BJ (cell line): ENCODE results near the gene KRT36. TPM values are rescaled to one million over a fixed set of nuclear protein-coding genes. Genes with fewer than 3 reads are reported as not detected.

Source experiments
- CTCF ChIA-PET: fragments of 350-600 bp; formaldehyde crosslinking; extraction: SDS; loops from one replicate; lab custom pipeline; 2021; ENCODE audit warnings: antibody characterized with exemption, inconsistent platforms; lab: Yijun Ruan, JAX
- POLR2A ChIA-PET: fragments of 300-600 bp; sonication (Branson Sonifier 250); formaldehyde crosslinking; extraction: SDS; loops from one replicate; lab custom pipeline; 2021; ENCODE audit warnings: antibody characterized with exemption; lab: Charles Lee
- DNase-seq: peaks from one replicate; pipeline ENCODE4 v3.0.0-alpha.2; 2011; ENCODE audit warnings: low read depth
- H3K27me3 ChIP-seq: 2 replicates; pipeline ENCODE4 v1.6.0; 2011; ENCODE audit warnings: low read length; ENCODE audit not compliant: control insufficient read depth, insufficient read depth
- H3K36me3 ChIP-seq: 2 replicates; pipeline ENCODE4 v1.5.1; 2011; ENCODE audit warnings: low read length; ENCODE audit not compliant: control insufficient read depth, insufficient read depth
- H3K4me3 ChIP-seq: 2 replicates; pipeline ENCODE4 v1.5.1; 2011; ENCODE audit warnings: low read depth, mild to moderate bottlenecking, control low read depth, low read length
- polyA plus RNA-seq: library from polyadenylated mRNA; depleted of rRNA; stranded (reverse); fragments of >200 nt; gene quantifications from 2 replicates; pipeline ENCODE4 v1.2.3, GENCODE V29; 2011
- TF ChIP-seq, protein P1 (sequence below): IDR thresholded peaks from 2 replicates; pipeline ENCODE4 v1.5.1; 2011; ENCODE audit warnings: low read depth, mild to moderate bottlenecking, control low read depth, inconsistent platforms, low read length, moderate library complexity; ENCODE audit not compliant: insufficient read depth

The KRT36 gene
- polyA plus RNA-seq, 1 experiment: 0.04 TPM

DNA sequence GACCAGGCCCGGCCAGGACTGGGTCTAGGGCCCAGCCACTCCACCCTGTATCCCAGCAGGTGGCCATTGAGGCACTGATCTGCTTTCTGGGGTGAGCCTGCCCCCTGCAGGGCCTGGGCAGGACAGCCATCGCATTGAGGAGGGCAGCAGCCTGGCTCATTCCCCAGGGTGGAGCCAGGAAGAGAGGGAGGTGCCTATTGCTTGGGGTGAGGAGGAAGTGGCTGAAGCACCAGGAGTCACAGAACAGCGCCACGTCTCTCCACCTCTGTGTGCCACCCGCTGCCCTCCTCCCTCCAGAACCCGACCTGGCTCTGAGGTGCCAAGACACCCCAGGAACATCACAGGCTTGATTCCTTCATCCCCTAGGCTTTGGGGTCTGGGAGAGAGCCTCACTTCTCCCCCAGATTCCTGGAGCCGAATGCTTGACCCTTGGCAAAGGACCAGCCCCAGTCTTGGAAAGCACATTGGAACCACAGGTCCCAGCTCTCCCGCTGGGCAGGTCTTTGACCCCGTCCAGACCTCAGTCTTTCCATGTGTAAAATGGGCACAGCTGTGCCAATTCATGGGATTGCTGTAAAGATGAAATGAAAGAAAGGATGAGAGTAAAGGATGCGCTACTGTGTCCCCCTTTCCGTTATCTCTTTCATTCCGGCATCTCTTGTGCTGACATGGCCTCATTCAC lies 7.2 kb upstream of the KRT36 start:
- H3K27me3 ChIP-seq: no peaks in the 10 kb centered on the region
- CTCF ChIA-PET: interaction anchor here (0.7 to 6.1 kb wide), 29 partner anchors 10 to 641 kb away, joined by 3 to 35 read pairs (median 4); partner anchors contain the start of gene KRT34
- DNase-seq: peak; percentile 51
- H3K4me3 ChIP-seq: no peak overlapping the region
- no peaks in the 10 kb centered on the region for H3K36me3 ChIP-seq
- POLR2A ChIA-PET: no interaction called here
- TF ChIP-seq, protein P1, sequence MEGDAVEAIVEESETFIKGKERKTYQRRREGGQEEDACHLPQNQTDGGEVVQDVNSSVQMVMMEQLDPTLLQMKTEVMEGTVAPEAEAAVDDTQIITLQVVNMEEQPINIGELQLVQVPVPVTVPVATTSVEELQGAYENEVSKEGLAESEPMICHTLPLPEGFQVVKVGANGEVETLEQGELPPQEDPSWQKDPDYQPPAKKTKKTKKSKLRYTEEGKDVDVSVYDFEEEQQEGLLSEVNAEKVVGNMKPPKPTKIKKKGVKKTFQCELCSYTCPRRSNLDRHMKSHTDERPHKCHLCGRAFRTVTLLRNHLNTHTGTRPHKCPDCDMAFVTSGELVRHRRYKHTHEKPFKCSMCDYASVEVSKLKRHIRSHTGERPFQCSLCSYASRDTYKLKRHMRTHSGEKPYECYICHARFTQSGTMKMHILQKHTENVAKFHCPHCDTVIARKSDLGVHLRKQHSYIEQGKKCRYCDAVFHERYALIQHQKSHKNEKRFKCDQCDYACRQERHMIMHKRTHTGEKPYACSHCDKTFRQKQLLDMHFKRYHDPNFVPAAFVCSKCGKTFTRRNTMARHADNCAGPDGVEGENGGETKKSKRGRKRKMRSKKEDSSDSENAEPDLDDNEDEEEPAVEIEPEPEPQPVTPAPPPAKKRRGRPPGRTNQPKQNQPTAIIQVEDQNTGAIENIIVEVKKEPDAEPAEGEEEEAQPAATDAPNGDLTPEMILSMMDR: peak; percentile 91

DNA sequence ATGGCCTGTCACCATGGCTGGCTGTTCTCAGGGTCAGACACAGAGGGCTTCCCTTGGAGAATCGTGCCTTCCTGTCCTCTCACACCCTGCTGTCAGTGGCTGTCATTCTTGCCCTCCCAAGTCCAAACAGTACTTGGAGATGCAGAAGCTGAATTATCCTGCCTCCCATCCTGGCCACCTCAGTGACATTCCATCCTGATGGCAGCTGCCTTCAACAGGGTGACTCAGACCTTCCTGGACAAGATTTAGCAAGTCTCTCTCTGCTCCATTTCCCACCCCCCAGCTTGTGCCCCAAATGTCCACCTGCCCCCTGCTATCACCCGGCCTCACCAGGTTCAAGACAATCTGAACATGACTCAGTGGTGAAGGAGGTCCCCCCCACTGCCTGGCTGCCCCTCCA lies 4.8 kb upstream of the KRT36 start:
- TF ChIP-seq, protein P1: no peak
- ChIA-PET CTCF (interaction anchor here (0.8 to 6.1 kb wide), 11 partner anchors 11 to 585 kb away, joined by 3 to 35 read pairs (median 7); no protein-coding TSS in a partner anchor), POLR2A (interaction anchor here (0.6 kb wide), 1 partner anchor 16 kb away, joined by 3 read pairs; no protein-coding TSS in a partner anchor)
- H3K36me3 ChIP-seq: no peaks in the 10 kb centered on the region
- H3K27me3 ChIP-seq: no peaks in the 10 kb centered on the region
- no peak for DNase-seq
- no peak overlapping the region for H3K4me3 ChIP-seq

DNA sequence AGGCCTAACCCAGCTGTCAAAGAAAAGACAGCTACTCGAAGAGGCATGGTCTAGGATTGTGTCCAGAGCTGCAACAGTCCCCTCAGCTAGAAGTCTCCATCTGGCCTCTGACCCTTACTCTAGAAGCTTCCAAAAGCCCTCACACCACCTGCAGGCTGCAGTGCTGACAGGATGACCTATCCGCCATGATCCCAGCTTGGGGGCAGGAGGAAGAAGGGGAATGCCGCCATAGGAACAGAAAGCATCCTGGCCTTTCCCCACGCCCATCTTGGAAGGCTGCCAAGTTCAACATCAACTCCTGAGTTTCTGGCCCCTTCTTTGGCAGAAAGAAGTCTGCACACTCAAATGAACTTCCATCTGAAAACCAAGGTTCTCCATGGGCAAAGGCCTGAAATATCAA lies 3.1 kb upstream of the KRT36 start:
- Histone ChIP-seq H3K36me3 (no peaks in the 10 kb centered on the region), H3K4me3 (no peak overlapping the region), H3K27me3 (no peaks in the 10 kb centered on the region)
- DNase-seq: no peak
- TF ChIP-seq, protein P1: no peak
- ChIA-PET CTCF (interaction anchor here (0.6 to 1.6 kb wide), 6 partner anchors 26 to 584 kb away, joined by 3 to 7 read pairs (median 4); partner anchors contain the start of gene KRT32), POLR2A (no interaction called here)

DNA sequence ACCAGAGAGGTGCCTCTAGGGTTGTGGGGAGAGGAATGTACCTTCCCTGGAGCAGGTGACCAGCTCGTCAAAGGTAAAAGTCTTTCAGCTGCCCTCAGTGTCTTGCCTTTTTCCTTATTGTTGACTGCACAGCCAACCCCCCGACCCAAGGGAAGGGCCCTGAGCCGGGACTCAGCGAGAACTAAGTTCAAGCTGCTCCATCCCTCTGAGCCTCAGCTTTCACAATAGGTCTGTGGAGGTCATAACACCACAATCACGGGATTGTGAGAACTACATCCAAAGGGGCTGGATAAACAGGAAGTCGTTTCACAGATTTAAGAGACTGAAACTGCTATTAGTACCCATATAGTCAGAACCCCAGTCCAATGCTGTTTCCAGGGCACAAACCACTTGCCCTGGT lies 2.6 kb upstream of the KRT36 start:
- CTCF ChIA-PET: interaction anchor here (0.6 to 1.6 kb wide), 6 partner anchors 25 to 583 kb away, joined by 3 to 7 read pairs (median 4); partner anchors contain the start of gene KRT32
- no peaks in the 10 kb centered on the region for H3K36me3 ChIP-seq
- POLR2A ChIA-PET: no interaction called here
- DNase-seq: no peak
- TF ChIP-seq, protein P1: no peak
- no peak overlapping the region for H3K4me3 ChIP-seq
- H3K27me3 ChIP-seq: no peaks in the 10 kb centered on the region

DNA sequence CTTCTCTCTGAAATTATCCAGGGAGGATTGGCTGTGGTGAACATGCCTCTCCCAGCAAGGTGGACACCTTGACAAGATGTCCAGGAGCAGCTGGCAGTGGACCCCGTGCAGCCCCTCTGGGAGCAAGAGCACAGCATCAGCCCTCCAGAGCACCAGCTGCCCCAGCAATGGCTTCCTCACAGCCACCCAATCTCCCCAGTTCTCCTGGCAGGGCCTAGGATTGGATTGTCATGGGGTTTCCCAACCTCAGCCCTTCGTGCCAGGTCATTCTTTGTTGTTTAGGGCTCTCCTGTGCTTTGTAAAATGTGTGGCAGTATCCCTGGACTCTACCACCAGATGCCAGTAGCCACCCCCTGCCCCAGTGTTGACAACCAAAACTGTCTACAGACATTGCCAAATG lies 1.8 kb upstream of the KRT36 start:
- ChIA-PET CTCF (interaction anchor here (1.0 to 1.6 kb wide), 3 partner anchors 33 to 176 kb away, joined by 3 to 5 read pairs (median 4); no protein-coding TSS in a partner anchor), POLR2A (no interaction called here)
- no peak for DNase-seq
- Histone ChIP-seq H3K4me3 (no peak overlapping the region), H3K36me3 (no peaks in the 10 kb centered on the region), H3K27me3 (no peaks in the 10 kb centered on the region)
- TF ChIP-seq, protein P1: no peak
